ENCODE measurements around the gene MPPED1. TPM values are rescaled to one million over a fixed set of nuclear protein-coding genes. Genes with fewer than 3 reads are reported as not detected.

The MPPED1 gene
- polyA plus RNA-seq, 4 donors: 0.51 to 1.1 (median 0.86) TPM

GRCh38 chr22:43391306-43391705 is 20.5 kb upstream of the MPPED1 start:
- DNase-seq (ENCODE audit: low read depth in 4 of 4, low spot score in 3 of 4): no peak

GRCh38 chr22:43392385-43392989 is 19.3 kb upstream of the MPPED1 start:
- no peak for DNase-seq (ENCODE audit: low read depth in 4 of 4, low spot score in 3 of 4)

GRCh38 chr22:43393132-43393843 is 18.5 kb upstream of the MPPED1 start:
- DNase-seq (ENCODE audit: low read depth in 4 of 4, low spot score in 3 of 4): no peak

GRCh38 chr22:43393844-43394474 is 17.9 kb upstream of the MPPED1 start:
- no peak for DNase-seq (ENCODE audit: low read depth in 4 of 4, low spot score in 3 of 4)

- no peak for DNase-seq (ENCODE audit: low read depth in 4 of 4, low spot score in 3 of 4)
Observed at GRCh38 chr22:43395086-43395695, 16.6 kb upstream of the MPPED1 start.

GRCh38 chr22:43396321-43396933 is 15.4 kb upstream of the MPPED1 start:
- DNase-seq (ENCODE audit: low read depth in 4 of 4, low spot score in 3 of 4): no peak

GRCh38 chr22:43396934-43397457 is 14.8 kb upstream of the MPPED1 start:
- DNase-seq (ENCODE audit: low read depth in 4 of 4, low spot score in 3 of 4): no peak

- DNase-seq (ENCODE audit: low read depth in 4 of 4, low spot score in 3 of 4): no peak
Observed at GRCh38 chr22:43397766-43398165, 14.0 kb upstream of the MPPED1 start.

GRCh38 chr22:43398246-43398645 is 13.6 kb upstream of the MPPED1 start:
- no peak for DNase-seq (ENCODE audit: low read depth in 4 of 4, low spot score in 3 of 4)

- no peak for DNase-seq (ENCODE audit: low read depth in 4 of 4, low spot score in 3 of 4)
Observed at GRCh38 chr22:43398910-43399309, 12.9 kb upstream of the MPPED1 start.

- no peak for DNase-seq (ENCODE audit: low read depth in 4 of 4, low spot score in 3 of 4)
Observed at GRCh38 chr22:43399338-43399979, 12.4 kb upstream of the MPPED1 start.

- DNase-seq (ENCODE audit: low read depth in 4 of 4, low spot score in 3 of 4): no peak
Observed at GRCh38 chr22:43399980-43400358, 11.8 kb upstream of the MPPED1 start.

GRCh38 chr22:43400449-43400848 is 11.4 kb upstream of the MPPED1 start:
- no peak for DNase-seq (ENCODE audit: low read depth in 4 of 4, low spot score in 3 of 4)

- no peak for DNase-seq (ENCODE audit: low read depth in 4 of 4, low spot score in 3 of 4)
Observed at GRCh38 chr22:43401233-43401632, 10.6 kb upstream of the MPPED1 start.

GRCh38 chr22:43401661-43402060 is 10.2 kb upstream of the MPPED1 start:
- DNase-seq (ENCODE audit: low read depth in 4 of 4, low spot score in 3 of 4): no peak

GRCh38 chr22:43402128-43402527 is 9.7 kb upstream of the MPPED1 start:
- no peak for DNase-seq (ENCODE audit: low read depth in 4 of 4, low spot score in 3 of 4)

- no peak for DNase-seq (ENCODE audit: low read depth in 4 of 4, low spot score in 3 of 4)
Observed at GRCh38 chr22:43404673-43405385, 7.0 kb upstream of the MPPED1 start.

GRCh38 chr22:43406186-43406790 is 5.5 kb upstream of the MPPED1 start:
- DNase-seq (ENCODE audit: low read depth in 4 of 4, low spot score in 3 of 4): no peak

GRCh38 chr22:43407591-43407990 is 4.2 kb upstream of the MPPED1 start:
- no peak for DNase-seq (ENCODE audit: low read depth in 4 of 4, low spot score in 3 of 4)
